Measurements from ENCODE around the gene C12orf57. TPM values are rescaled to one million over a fixed set of nuclear protein-coding genes. Genes with fewer than 3 reads are reported as not detected.

The C12orf57 gene, protein sequence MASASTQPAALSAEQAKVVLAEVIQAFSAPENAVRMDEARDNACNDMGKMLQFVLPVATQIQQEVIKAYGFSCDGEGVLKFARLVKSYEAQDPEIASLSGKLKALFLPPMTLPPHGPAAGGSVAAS
- 267 and 309 TPM in 2 replicates for total RNA-seq

GRCh38 chr12:6943722-6944380, at the start of gene C12orf57, which contains the start of gene RNU7-1:
TSS of gene C12orf57 (plus strand) at chr12:6944022. CDS start at chr12:6944122, 100 bp downstream.
TSS of gene RNU7-1 (plus strand) at chr12:6943816.

GRCh38 chr12:6904280-6905276, 39.2 kb upstream of the C12orf57 start, which contains the start of gene LRRC23:
TSS of gene LRRC23 (plus strand) at chr12:6904822. CDS start at chr12:6905634, 812 bp downstream.

GRCh38 chr12:6914246-6914946, 29.4 kb upstream of the C12orf57 start, which contains the start of gene ENO2:
TSS of gene ENO2 (plus strand) at chr12:6914580. CDS start at chr12:6915833, 1,253 bp downstream.

DNA sequence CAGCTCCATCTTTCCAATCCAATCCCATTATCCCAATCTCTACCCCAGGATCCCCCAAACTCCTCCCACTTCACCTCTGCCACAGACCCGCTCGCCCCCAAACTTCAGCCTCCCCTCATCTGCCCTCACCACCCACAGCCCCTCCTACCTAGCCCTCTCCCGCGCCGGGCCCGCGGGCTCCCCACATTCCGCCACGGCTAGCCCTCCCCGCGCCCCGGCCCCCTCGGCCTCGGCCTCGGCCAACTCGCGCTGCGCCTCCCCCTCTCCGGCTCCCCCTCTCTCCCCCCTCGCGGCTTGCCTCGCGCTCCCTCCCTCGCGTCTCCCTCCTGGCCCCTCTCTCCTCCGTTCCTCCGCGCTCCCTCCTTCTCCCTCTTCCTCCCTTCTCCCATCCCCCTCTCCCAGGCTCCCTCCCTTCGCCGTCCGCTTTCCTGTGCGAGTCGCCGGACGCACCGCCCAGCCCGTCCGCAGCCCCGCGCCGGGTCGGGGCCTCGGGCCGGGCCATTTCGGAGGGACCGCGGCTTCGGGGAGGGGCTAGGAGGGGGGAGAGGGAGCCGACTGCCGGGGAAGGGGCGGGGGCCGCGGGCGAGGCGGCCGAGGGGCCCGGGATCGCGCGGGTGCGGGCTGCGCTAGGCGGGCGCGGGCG, 16.3 kb upstream of the C12orf57 start, which contains the start of gene ATN1:
Gene ATN1 (plus strand): TSS at position 581 of the 643 bp plus-strand sequence. CDS start 6,043 bp downstream, outside the sequence.

DNA sequence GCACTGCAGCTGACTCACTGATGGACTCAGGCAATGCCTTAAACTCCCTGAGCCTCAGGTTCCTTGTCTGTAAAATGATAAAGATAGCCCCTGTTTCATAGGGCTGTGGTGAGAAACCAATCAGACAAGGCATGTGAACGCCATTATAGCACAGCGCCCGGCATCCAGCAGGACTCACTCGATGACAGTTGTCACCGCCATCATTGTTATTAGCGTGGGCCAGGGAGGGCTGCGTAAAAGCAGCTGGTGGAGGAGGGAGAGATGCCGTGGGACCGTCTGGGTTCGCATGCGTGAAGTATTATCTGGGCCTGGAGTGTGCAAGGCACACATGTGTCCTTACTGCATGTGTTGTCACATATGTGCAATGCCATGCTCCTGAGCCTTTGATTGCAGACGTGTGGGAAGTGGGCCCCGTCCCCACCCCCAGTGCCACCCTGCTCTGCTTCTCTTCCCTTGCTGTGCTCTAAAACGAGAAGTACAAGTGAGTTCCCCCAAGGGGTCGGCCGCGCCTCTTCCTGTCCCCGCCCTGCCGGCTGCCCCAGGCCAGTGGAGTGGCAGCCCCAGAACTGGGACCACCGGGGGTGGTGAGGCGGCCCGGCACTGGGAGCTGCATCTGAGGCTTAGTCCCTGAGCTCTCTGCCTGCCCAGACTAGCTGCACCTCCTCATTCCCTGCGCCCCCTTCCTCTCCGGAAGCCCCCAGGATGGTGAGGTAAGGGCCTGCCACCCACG, 7.2 kb downstream of the C12orf57 start, which contains the start of gene PTPN6:
Gene PTPN6 (plus strand): TSS at position 546 of the 730 bp plus-strand sequence. CDS start 157 bp downstream, at position 703.

Other genes with a start within 250 kb of the C12orf57 start
- 0.17 and 0.74 TPM in 2 replicates for gene PIANP, start 243.2 kb upstream of the C12orf57 start, total RNA-seq
- gene COPS7A, start 220.0 kb upstream of the C12orf57 start, total RNA-seq, result 95.1 and 98.9 TPM in 2 replicates
- gene MLF2, start 190.9 kb upstream of the C12orf57 start, total RNA-seq, result 235 and 236 TPM in 2 replicates
- 146 and 275 TPM in 2 replicates for gene PTMS, start 177.7 kb upstream of the C12orf57 start, total RNA-seq
- 0.17 and 0.74 TPM in 2 replicates for gene LAG3, start 171.5 kb upstream of the C12orf57 start, total RNA-seq
- 3.3 and 5.2 TPM in 2 replicates for gene CD4, start 154.5 kb upstream of the C12orf57 start, total RNA-seq
- gene GPR162, start 122.2 kb upstream of the C12orf57 start, total RNA-seq, result 2.0 and 2.7 TPM in 2 replicates
- 48.6 and 54.1 TPM in 2 replicates for gene P3H3, start 115.6 kb upstream of the C12orf57 start, total RNA-seq
- 1.3 and 2.2 TPM in 2 replicates for gene GNB3, start 103.1 kb upstream of the C12orf57 start, total RNA-seq
- 103 and 118 TPM in 2 replicates for gene CDCA3, start 92.7 kb upstream of the C12orf57 start, total RNA-seq
- gene USP5, start 91.9 kb upstream of the C12orf57 start, total RNA-seq, result 80.7 and 84.2 TPM in 2 replicates
- 1,045 and 1,081 TPM in 2 replicates for gene TPI1, start 76.5 kb upstream of the C12orf57 start, total RNA-seq
- gene SPSB2, start 70.7 kb upstream of the C12orf57 start, total RNA-seq, result 12.6 and 15.6 TPM in 2 replicates
- gene LRRC23, start 39.2 kb upstream of the C12orf57 start, total RNA-seq, result 8.8 and 10.8 TPM in 2 replicates
- 9.6 and 10.4 TPM in 2 replicates for gene ENO2, start 29.4 kb upstream of the C12orf57 start, total RNA-seq
- 12.1 and 14.6 TPM in 2 replicates for gene ATN1, start 16.1 kb upstream of the C12orf57 start, total RNA-seq
- gene RNU7-1, start 206 bp upstream of the C12orf57 start, total RNA-seq, result not detected in 2 replicates
- gene PTPN6, start 7.3 kb downstream of the C12orf57 start, total RNA-seq, result 4.9 and 5.4 TPM in 2 replicates
- 372 and 405 TPM in 2 replicates for gene PHB2, start 26.6 kb downstream of the C12orf57 start, total RNA-seq
- 48.4 and 58.4 TPM in 2 replicates for gene EMG1, start 26.9 kb downstream of the C12orf57 start, total RNA-seq
- 21.5 and 21.7 TPM in 2 replicates for gene LPCAT3, start 74.5 kb downstream of the C12orf57 start, total RNA-seq
- gene C1S, start 116.7 kb downstream of the C12orf57 start, total RNA-seq, result 29.8 and 36.6 TPM in 2 replicates
- 101 and 103 TPM in 2 replicates for gene C1R, start 148.4 kb downstream of the C12orf57 start, total RNA-seq
- gene C1RL, start 165.2 kb downstream of the C12orf57 start, total RNA-seq, result 26.2 and 26.9 TPM in 2 replicates
- gene RBP5, start 184.9 kb downstream of the C12orf57 start, total RNA-seq, result not detected in 2 replicates
- gene CLSTN3, start 186.3 kb downstream of the C12orf57 start, total RNA-seq, result 6.1 and 9.7 TPM in 2 replicates
- 14.1 and 15.8 TPM in 2 replicates for gene PEX5, start 245.7 kb downstream of the C12orf57 start, total RNA-seq

Measured in bronchus fibroblast of lung (primary cell).